Hematopoietic multipotent progenitor cell treated with erythropoietin and hydrocortisone succinate and interleukin-3 and kit ligand, for 4 days (in vitro differentiated cells): ENCODE data around the gene WBP2.

Source experiments
- DNase-seq: peaks from one replicate; pipeline ENCODE4 v3.0.0-alpha.2; 2015

The WBP2 gene

GRCh38 chr17:75843577-75844529 is 11.3 kb downstream of the WBP2 start, which contains the start of gene UNC13D:
UNC13D (minus strand) TSS chr17:75844404; CDS start chr17:75844337, 67 bp downstream.
- DNase-seq, result peak; percentile 95

GRCh38 chr17:75842963-75843576 is 12.1 kb downstream of the WBP2 start:
- peak; percentile 45 for DNase-seq

- no peak for DNase-seq
These were observed 12.7 kb downstream of the WBP2 start for GRCh38 chr17:75842411-75842810.

GRCh38 chr17:75840799-75841164 is 14.4 kb downstream of the WBP2 start:
- DNase-seq, result no peak

GRCh38 chr17:75839942-75840798 is 15.0 kb downstream of the WBP2 start:
- DNase-seq, result no peak

GRCh38 chr17:75838410-75838809 is 16.7 kb downstream of the WBP2 start:
- DNase-seq, result no peak

- DNase-seq, result no peak
These were observed 17.2 kb downstream of the WBP2 start for GRCh38 chr17:75837899-75838298.

GRCh38 chr17:75836605-75837004 is 18.5 kb downstream of the WBP2 start:
- DNase-seq, result no peak

- DNase-seq, result no peak
These were observed 19.5 kb downstream of the WBP2 start for GRCh38 chr17:75835654-75835987.

- DNase-seq, result no peak
These were observed 20.0 kb downstream of the WBP2 start for GRCh38 chr17:75834928-75835653.

- no peak for DNase-seq
These were observed 20.7 kb downstream of the WBP2 start for GRCh38 chr17:75834279-75834920.

GRCh38 chr17:75832652-75833400 is 22.3 kb downstream of the WBP2 start:
- DNase-seq, result peak; percentile 42

GRCh38 chr17:75832164-75832651 is 22.9 kb downstream of the WBP2 start:
- peak; percentile 69 for DNase-seq

- no peak for DNase-seq
These were observed 24.0 kb downstream of the WBP2 start for GRCh38 chr17:75831032-75831571.

- peak; percentile 47 for DNase-seq
These were observed 24.7 kb downstream of the WBP2 start for GRCh38 chr17:75830164-75831031.

GRCh38 chr17:75829747-75830146 is 25.4 kb downstream of the WBP2 start:
- DNase-seq, result no peak

GRCh38 chr17:75828741-75829140 is 26.4 kb downstream of the WBP2 start:
- no peak for DNase-seq

- no peak for DNase-seq
These were observed 27.1 kb downstream of the WBP2 start for GRCh38 chr17:75828076-75828400.

GRCh38 chr17:75827308-75828075 is 27.6 kb downstream of the WBP2 start:
- peak; percentile 81 for DNase-seq
